Fibroblast of lung (primary cell): ENCODE measurements around the gene IL36RN. TPM values are rescaled to one million over a fixed set of nuclear protein-coding genes. Genes with fewer than 3 reads are reported as not detected.
"Not testable (repeated sequence)": the region's sequence is repeated elsewhere in the genome, so short reads cannot be mapped to it uniquely, and the experiment has no call there.

Source experiments
- DNase-seq, 2 donors: peaks; one replicate each; pipeline versions ENCODE4 v3.0.0 to v3.0.0-alpha.2; 2010; ENCODE audit warnings: low read depth in 2 of 2
- H2AFZ ChIP-seq: 2 replicates; pipeline ENCODE4 v1.5.1; 2012; ENCODE audit warnings: low read length, control low read depth, inconsistent platforms
- H3K27ac ChIP-seq: 2 replicates; pipeline ENCODE4 v1.5.1; 2011; ENCODE audit warnings: low read length, control low read depth; ENCODE audit not compliant: insufficient read depth
- H3K27me3 ChIP-seq: 2 replicates; pipeline ENCODE4 v1.5.1; 2011; ENCODE audit warnings: mild to moderate bottlenecking, low read length; ENCODE audit not compliant: control insufficient read depth, insufficient read depth
- H3K36me3 ChIP-seq: 2 replicates; pipeline ENCODE4 v1.5.1; 2011; ENCODE audit warnings: low read length; ENCODE audit not compliant: control insufficient read depth, insufficient read depth
- H3K4me1 ChIP-seq: 2 replicates; pipeline ENCODE4 v1.5.1; 2011; ENCODE audit warnings: low read length; ENCODE audit not compliant: control insufficient read depth, insufficient read depth; ENCODE audit errors: extremely low read depth
- H3K4me2 ChIP-seq: 2 replicates; pipeline ENCODE4 v1.5.1; 2011; ENCODE audit warnings: low read length, control low read depth; ENCODE audit not compliant: insufficient read depth; ENCODE audit errors: extremely low read depth
- H3K4me3 ChIP-seq, 4 experiments: fragments of 200-600 bp in 1 of 4; sonication (generic) in 1 of 4; replicated peaks in 1 of 4; 2 replicates each; pipeline ENCODE4 v1.5.1; 2011 to 2016; ENCODE audit warnings: low read length in 4 of 4, low read depth in 3 of 4, mild to moderate bottlenecking in 3 of 4, control low read depth in 2 of 4, inconsistent platforms in 1 of 4, mixed read lengths in 1 of 4; ENCODE audit not compliant: insufficient read depth in 1 of 4; ENCODE audit errors: control extremely low read depth in 1 of 4
- H3K79me2 ChIP-seq: 2 replicates; pipeline ENCODE4 v1.5.1; 2012; ENCODE audit warnings: mild to moderate bottlenecking, low read length, inconsistent platforms; ENCODE audit not compliant: control insufficient read depth, insufficient read depth
- H3K9ac ChIP-seq: 2 replicates; pipeline ENCODE4 v1.5.1; 2011; ENCODE audit warnings: mild to moderate bottlenecking, low read length, control low read depth; ENCODE audit not compliant: insufficient read depth
- H3K9me3 ChIP-seq: 2 replicates; pipeline ENCODE4 v1.5.1; 2012; ENCODE audit warnings: low read depth, low read length; ENCODE audit not compliant: control insufficient read depth, insufficient read depth
- H4K20me1 ChIP-seq: 2 replicates; pipeline ENCODE4 v1.5.1; 2011; ENCODE audit warnings: low read length; ENCODE audit not compliant: control insufficient read depth, insufficient read depth; ENCODE audit errors: extremely low read depth
- CTCF ChIP-seq, 2 donors: IDR thresholded peaks in 1 of 2; conservative IDR thresholded peaks in 1 of 2; 1 replicate in 1 of 2; 2 replicates in 1 of 2; pipeline ENCODE4 v1.5.1; 2011 to 2012; ENCODE audit warnings: low read length in 2 of 2, control low read depth in 1 of 2, inconsistent platforms in 1 of 2, low read depth in 1 of 2, mild to moderate bottlenecking in 1 of 2
- EZH2 ChIP-seq: IDR thresholded peaks from 2 replicates; pipeline ENCODE4 v1.5.1; 2012; ENCODE audit warnings: low read length, control low read depth, mild to moderate bottlenecking; ENCODE audit errors: missing control alignments
- polyA plus RNA-seq, 2 donors: library from polyadenylated mRNA; depleted of rRNA in 1 of 2; stranded (reverse) in 1 of 2; unstranded in 1 of 2; fragments of >200 nt; gene quantifications; 2 replicates each; pipeline ENCODE4 v1.2.1, GENCODE V29; 2011 to 2012; ENCODE audit warnings: missing spikeins in 1 of 2
- total RNA-seq: library from RNA; depleted of rRNA; stranded (reverse); fragments of >200 nt; gene quantifications from 2 replicates; pipeline ENCODE4 v1.2.1, GENCODE V29; 2014

Gene IL36RN
- total and polyA plus RNA-seq, 2 donors (not counting 1 experiment from before 2014, with no cell fraction given): not detected

GRCh38 chr2:113093613-113093977, 34.6 kb downstream of the IL36RN start:
- Histone ChIP-seq H2AFZ (no peak overlapping the region), H3K36me3 (no peaks in the 10 kb centered on the region), H3K9me3 (no peaks in the 10 kb centered on the region), H4K20me1 (no peaks in the 10 kb centered on the region), H3K4me1 (no peaks in the 10 kb centered on the region), H3K79me2 (no peaks in the 10 kb centered on the region), H3K4me3 (no peak overlapping the region), H3K27ac (no peak overlapping the region), H3K27me3 (no peaks in the 10 kb centered on the region), H3K9ac (no peak overlapping the region), H3K4me2 (no peak overlapping the region)
- TF ChIP-seq CTCF (conservative IDR thresholded peaks at IDR 0.05 in 1 of 2, IDR thresholded peaks at IDR 0.05 in 1 of 2; ENCODE audit: low read depth in 1 of 2, low read length in 2 of 2) (no peak), EZH2 (no peak)
- no peak for DNase-seq

GRCh38 chr2:113096306-113096705, 37.3 kb downstream of the IL36RN start:
- not testable (repeated sequence) for H4K20me1 ChIP-seq, H3K9me3 ChIP-seq, H3K4me1 ChIP-seq, H3K36me3 ChIP-seq, H2AFZ ChIP-seq, H3K27ac ChIP-seq, DNase-seq, H3K4me3 ChIP-seq, H3K27me3 ChIP-seq, H3K4me2 ChIP-seq, H3K79me2 ChIP-seq, H3K9ac ChIP-seq

- H3K4me3 ChIP-seq, H3K9ac ChIP-seq, H3K27ac ChIP-seq, H3K79me2 ChIP-seq, H3K4me1 ChIP-seq, H3K4me2 ChIP-seq, DNase-seq, H4K20me1 ChIP-seq, H3K27me3 ChIP-seq, H2AFZ ChIP-seq, H3K9me3 ChIP-seq, H3K36me3 ChIP-seq: not testable (repeated sequence)
These were observed 38.0 kb downstream of the IL36RN start for GRCh38 chr2:113096842-113097618.

- no peak overlapping the region for H3K27ac ChIP-seq
- no peaks in the 10 kb centered on the region for H3K36me3 ChIP-seq
- no peak overlapping the region for H3K4me3 ChIP-seq
- TF ChIP-seq EZH2 (no peak), CTCF (conservative IDR thresholded peaks at IDR 0.05 in 1 of 2, IDR thresholded peaks at IDR 0.05 in 1 of 2; ENCODE audit: low read depth in 1 of 2, low read length in 2 of 2) (no peak)
- no peak for DNase-seq
- H3K4me1 ChIP-seq: no peaks in the 10 kb centered on the region
- H3K4me2 ChIP-seq: no peak overlapping the region
- H4K20me1 ChIP-seq: no peaks in the 10 kb centered on the region
- H3K9me3 ChIP-seq: no peaks in the 10 kb centered on the region
- no peak overlapping the region for H2AFZ ChIP-seq
- no peaks in the 10 kb centered on the region for H3K79me2 ChIP-seq
- no peak overlapping the region for H3K9ac ChIP-seq
- no peaks in the 10 kb centered on the region for H3K27me3 ChIP-seq
These were observed 39.0 kb downstream of the IL36RN start for GRCh38 chr2:113098041-113098440.
